Measurements from ENCODE around the gene ZSCAN1. TPM values are rescaled to one million over a fixed set of nuclear protein-coding genes. Genes with fewer than 3 reads are reported as not detected.
"Not testable (repeated sequence)": the region's sequence is repeated elsewhere in the genome, so short reads cannot be mapped to it uniquely, and the experiment has no call there.

Gene ZSCAN1
- total RNA-seq, 1 donor: 0.36 TPM

DNA sequence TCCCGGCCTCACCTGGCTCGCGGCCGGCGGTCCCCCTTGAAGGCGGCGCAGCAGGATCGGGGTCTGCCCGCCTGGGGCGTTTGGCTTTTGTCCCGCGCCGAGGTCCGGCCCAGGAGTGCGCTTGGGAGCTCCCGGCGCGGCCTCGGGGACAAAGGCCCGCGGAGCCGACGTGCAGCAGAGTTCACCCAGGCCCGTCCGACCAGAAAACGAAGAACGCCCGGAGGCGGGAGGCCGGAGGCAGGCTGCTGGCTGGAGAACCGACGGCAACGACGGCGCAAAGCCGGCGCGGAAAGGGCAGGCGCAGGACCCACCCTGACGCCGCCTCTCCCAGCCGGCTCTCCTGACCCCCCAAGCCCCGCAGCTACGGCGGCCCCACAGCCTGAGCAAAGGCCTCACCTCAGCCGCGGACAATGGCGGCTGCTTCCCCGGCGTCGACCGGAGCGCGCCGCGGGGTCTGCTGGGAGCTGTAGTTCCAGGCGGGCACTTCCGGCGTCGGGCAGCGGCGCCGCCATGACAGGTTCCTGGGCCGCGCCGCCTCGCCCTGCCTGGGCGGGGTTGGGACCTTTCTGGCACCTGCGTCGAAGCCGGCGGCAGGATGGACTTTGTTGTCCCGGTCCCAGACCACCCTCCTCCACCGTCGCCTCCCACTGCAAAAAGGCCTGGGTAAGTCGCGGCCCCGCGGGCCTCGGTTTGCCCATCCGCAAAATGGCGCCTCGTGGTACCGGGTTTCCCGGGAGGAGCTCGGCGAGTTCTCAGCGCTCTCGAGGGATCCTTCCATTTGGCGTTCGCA is 31.2 kb upstream of the ZSCAN1 start, which contains the start of gene ZNF606:
ZNF606 (minus strand) TSS at position 437 of the 790 bp plus-strand sequence. CDS start 1,501 bp downstream, outside the sequence.
- Histone ChIP-seq H3K27ac (ENCODE audit: low read depth, low read length) (peak within 1 kb of the TSS; percentile 85), H3K9me3 (ENCODE audit: low read depth, low read length) (peaks cover 3% of the 10 kb centered on the region), H2AFZ (ENCODE audit: low read length) (peak within 1 kb of the TSS; percentile 99), H4K20me1 (ENCODE audit: insufficient read depth, low read length) (no peaks in the 10 kb centered on the region), H3K4me3 (ENCODE audit: insufficient read depth, low read length) (peak within 1 kb of the TSS; percentile 88), H3K4me1 (ENCODE audit: insufficient read depth, low read length) (peaks cover 7% of the 10 kb centered on the region), H3K36me3 (ENCODE audit: insufficient read depth, low read length) (peaks cover 54% of the 10 kb centered on the region), H3K4me2 (ENCODE audit: insufficient read depth, low read length) (peak within 1 kb of the TSS; percentile 98), H3K79me2 (ENCODE audit: insufficient read depth, low read length) (peaks cover 39% of the 10 kb centered on the region), H3K27me3 (ENCODE audit: insufficient read depth, low read length) (no peaks in the 10 kb centered on the region)
- TF ChIP-seq, protein P1, sequence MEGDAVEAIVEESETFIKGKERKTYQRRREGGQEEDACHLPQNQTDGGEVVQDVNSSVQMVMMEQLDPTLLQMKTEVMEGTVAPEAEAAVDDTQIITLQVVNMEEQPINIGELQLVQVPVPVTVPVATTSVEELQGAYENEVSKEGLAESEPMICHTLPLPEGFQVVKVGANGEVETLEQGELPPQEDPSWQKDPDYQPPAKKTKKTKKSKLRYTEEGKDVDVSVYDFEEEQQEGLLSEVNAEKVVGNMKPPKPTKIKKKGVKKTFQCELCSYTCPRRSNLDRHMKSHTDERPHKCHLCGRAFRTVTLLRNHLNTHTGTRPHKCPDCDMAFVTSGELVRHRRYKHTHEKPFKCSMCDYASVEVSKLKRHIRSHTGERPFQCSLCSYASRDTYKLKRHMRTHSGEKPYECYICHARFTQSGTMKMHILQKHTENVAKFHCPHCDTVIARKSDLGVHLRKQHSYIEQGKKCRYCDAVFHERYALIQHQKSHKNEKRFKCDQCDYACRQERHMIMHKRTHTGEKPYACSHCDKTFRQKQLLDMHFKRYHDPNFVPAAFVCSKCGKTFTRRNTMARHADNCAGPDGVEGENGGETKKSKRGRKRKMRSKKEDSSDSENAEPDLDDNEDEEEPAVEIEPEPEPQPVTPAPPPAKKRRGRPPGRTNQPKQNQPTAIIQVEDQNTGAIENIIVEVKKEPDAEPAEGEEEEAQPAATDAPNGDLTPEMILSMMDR (IDR thresholded peaks at IDR 0.05; ENCODE audit: extremely low read depth, low read depth, low read length): no peak
- DNase-seq (ENCODE audit: insufficient read length, low spot score, missing footprints): peak; percentile 99

DNA sequence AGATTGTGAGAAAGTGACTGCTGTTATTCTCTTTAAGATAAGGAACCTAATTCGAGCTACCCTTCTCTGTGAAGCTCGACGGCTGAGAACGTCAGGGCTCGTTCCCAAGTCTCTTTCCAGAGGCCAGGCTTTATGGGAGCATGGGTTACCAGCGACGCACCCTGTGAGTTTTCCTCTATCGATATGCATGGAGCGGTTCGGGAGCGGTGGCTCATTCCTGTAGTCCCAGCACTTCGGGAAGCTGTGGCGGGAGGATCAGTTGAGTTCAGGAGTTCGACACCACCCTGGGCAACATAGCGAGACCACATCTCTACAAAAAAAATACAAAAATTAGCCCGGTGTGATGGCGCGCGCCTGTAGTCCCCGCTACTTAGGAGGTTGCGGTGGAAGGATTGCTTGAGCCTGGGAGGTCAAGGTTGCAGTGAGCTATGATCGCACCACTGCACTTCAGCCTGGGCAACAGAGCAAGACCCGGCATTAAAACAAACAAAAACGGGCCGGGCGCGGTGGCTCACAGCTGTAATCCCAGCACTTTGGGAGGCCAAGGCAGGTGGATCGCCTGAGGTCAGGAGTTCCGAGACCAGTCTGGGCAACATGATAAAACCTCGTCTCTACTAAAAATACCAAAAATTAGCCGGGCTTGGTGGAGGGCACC is 30.5 kb upstream of the ZSCAN1 start:
- Histone ChIP-seq H3K27me3 (ENCODE audit: insufficient read depth, low read length) (no peaks in the 10 kb centered on the region), H3K9me3 (ENCODE audit: low read depth, low read length) (peaks cover 3% of the 10 kb centered on the region), H3K27ac (ENCODE audit: low read depth, low read length) (peak overlapping the region; percentile 42), H3K4me1 (ENCODE audit: insufficient read depth, low read length) (peaks cover 7% of the 10 kb centered on the region), H2AFZ (ENCODE audit: low read length) (peak overlapping the region; percentile 99), H4K20me1 (ENCODE audit: insufficient read depth, low read length) (no peaks in the 10 kb centered on the region), H3K4me3 (ENCODE audit: insufficient read depth, low read length) (peak overlapping the region; percentile 88), H3K4me2 (ENCODE audit: insufficient read depth, low read length) (peak overlapping the region; percentile 98), H3K79me2 (ENCODE audit: insufficient read depth, low read length) (peaks cover 39% of the 10 kb centered on the region), H3K36me3 (ENCODE audit: insufficient read depth, low read length) (peaks cover 47% of the 10 kb centered on the region)
- TF ChIP-seq, protein P1 (IDR thresholded peaks at IDR 0.05; ENCODE audit: extremely low read depth, low read depth, low read length): no peak
- DNase-seq (ENCODE audit: insufficient read length, low spot score, missing footprints): peak; percentile 67

DNA sequence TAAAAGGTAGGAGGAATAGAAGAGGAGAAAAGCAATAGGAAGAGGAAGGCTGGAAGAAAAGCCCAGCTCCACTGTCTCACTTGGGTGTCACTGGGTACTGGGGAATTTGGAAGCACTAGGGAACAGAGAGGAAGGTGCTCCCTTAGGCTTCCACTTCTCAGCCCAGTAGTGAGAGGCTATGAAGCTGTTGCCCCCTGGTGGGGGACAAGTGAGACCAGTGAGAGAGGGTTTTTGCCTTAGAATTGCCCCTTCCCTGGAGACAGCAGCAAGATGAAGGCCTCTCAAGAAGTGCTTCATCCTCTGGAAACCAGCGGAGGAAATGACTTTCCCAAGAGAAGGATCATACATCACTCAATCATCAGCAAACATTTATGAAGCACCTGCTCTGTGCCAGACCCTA is 26.5 kb upstream of the ZSCAN1 start:
- TF ChIP-seq, protein P1 (IDR thresholded peaks at IDR 0.05; ENCODE audit: extremely low read depth, low read depth, low read length): no peak
- no peak overlapping the region for H3K27ac ChIP-seq (ENCODE audit: low read depth, low read length)
- peaks cover 3% of the 10 kb centered on the region for H3K9me3 ChIP-seq (ENCODE audit: low read depth, low read length)
- peaks cover 4% of the 10 kb centered on the region for H3K4me1 ChIP-seq (ENCODE audit: insufficient read depth, low read length)
- no peak overlapping the region for H3K4me3 ChIP-seq (ENCODE audit: insufficient read depth, low read length)
- no peak for DNase-seq (ENCODE audit: insufficient read length, low spot score, missing footprints)
- H3K27me3 ChIP-seq (ENCODE audit: insufficient read depth, low read length): no peaks in the 10 kb centered on the region
- no peaks in the 10 kb centered on the region for H4K20me1 ChIP-seq (ENCODE audit: insufficient read depth, low read length)
- H3K36me3 ChIP-seq (ENCODE audit: insufficient read depth, low read length): peaks cover 24% of the 10 kb centered on the region
- H2AFZ ChIP-seq (ENCODE audit: low read length): no peak overlapping the region
- H3K4me2 ChIP-seq (ENCODE audit: insufficient read depth, low read length): no peak overlapping the region
- peaks cover 13% of the 10 kb centered on the region for H3K79me2 ChIP-seq (ENCODE audit: insufficient read depth, low read length)

DNA sequence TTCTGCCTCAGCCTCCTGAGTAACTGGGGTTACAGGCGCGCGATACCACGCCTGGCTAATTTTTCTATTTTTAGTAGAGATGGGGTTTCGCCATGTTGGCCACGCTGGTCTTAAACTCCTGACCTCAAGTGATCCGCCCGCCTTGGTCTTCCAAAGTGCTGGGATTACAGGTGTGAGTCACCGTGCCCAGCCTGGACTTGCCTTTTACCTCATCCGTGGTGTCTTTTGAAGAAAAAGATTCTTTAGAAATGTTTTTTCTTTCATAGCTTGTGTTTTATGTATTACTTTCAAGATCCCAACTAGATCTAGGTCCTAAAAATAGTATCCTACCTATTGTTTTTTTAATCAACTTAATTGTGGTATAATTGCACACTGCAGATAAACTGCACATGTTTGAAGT is 24.9 kb upstream of the ZSCAN1 start:
- Histone ChIP-seq H3K4me2 (ENCODE audit: insufficient read depth, low read length) (peak overlapping the region; percentile 80), H3K36me3 (ENCODE audit: insufficient read depth, low read length) (peaks cover 24% of the 10 kb centered on the region), H3K4me3 (ENCODE audit: insufficient read depth, low read length) (peak overlapping the region; percentile 75)
- not testable (repeated sequence) for H2AFZ ChIP-seq (ENCODE audit: low read length); H3K4me1 ChIP-seq (ENCODE audit: insufficient read depth, low read length); H4K20me1 ChIP-seq (ENCODE audit: insufficient read depth, low read length); H3K79me2 ChIP-seq (ENCODE audit: insufficient read depth, low read length); H3K27me3 ChIP-seq (ENCODE audit: insufficient read depth, low read length); H3K27ac ChIP-seq (ENCODE audit: low read depth, low read length); H3K9me3 ChIP-seq (ENCODE audit: low read depth, low read length)
- DNase-seq (ENCODE audit: insufficient read length, low spot score, missing footprints): peak; percentile 51
